IMR-90 (cell line): ENCODE measurements around the gene PTPRN2. TPM values are rescaled to one million over a fixed set of nuclear protein-coding genes. Genes with fewer than 3 reads are reported as not detected.

Experiments
- ATAC-seq: fragments of 200-7000 bp; cut with Tn5 transposase; 2 replicates; pipeline ENCODE4 v1.9.1; 2020; ENCODE audit warnings: low read depth, mild to moderate bottlenecking, moderate library complexity
- BruUV-seq: library from RNA; stranded (reverse); fragments of 400-500 nt; replicated peaks from 2 replicates; lab custom pipeline; 2021; lab: Mats Ljungman, UMichigan
- CTCF ChIA-PET: fragments of 300-600 bp; formaldehyde crosslinking; extraction: SDS; loops from one replicate; lab custom pipeline; 2021; ENCODE audit warnings: antibody characterized with exemption; lab: Yijun Ruan, JAX
- POLR2A ChIA-PET: fragments of 300-600 bp; sonication (Branson Sonifier 250); formaldehyde crosslinking; loops from one replicate; lab custom pipeline; 2022; ENCODE audit warnings: antibody characterized with exemption; ENCODE audit not compliant: unreplicated experiment; lab: Charles Lee
- DNase-seq: peaks from one replicate; pipeline ENCODE4 v3.0.0; 2013
- H2AFZ ChIP-seq: replicated peaks from 2 replicates; pipeline ENCODE3; 2013; ENCODE audit warnings: low read length, mild to moderate bottlenecking; ENCODE audit not compliant: poor library complexity
- H2AK5ac ChIP-seq: 2 replicates; pipeline ENCODE4 v1.6.1; 2013; ENCODE audit warnings: low read depth, low read length, inconsistent platforms
- H2AK9ac ChIP-seq: replicated peaks from 2 replicates; pipeline ENCODE3; 2013; ENCODE audit warnings: mild to moderate bottlenecking, low read depth, low read length, moderate library complexity; ENCODE audit not compliant: poor library complexity
- H2BK120ac ChIP-seq: 2 replicates; pipeline ENCODE4 v1.6.1; 2013; ENCODE audit warnings: low read depth, low read length, inconsistent platforms
- H2BK15ac ChIP-seq: 3 replicates; pipeline ENCODE4 v1.6.1; 2013; ENCODE audit warnings: low read depth, low read length, inconsistent platforms
- H2BK20ac ChIP-seq: 2 replicates; pipeline ENCODE4 v1.6.1; 2013; ENCODE audit warnings: low read depth, mild to moderate bottlenecking, inconsistent platforms, low read length, moderate library complexity
- H2BK5ac ChIP-seq: 2 replicates; pipeline ENCODE4 v1.6.1; 2013; ENCODE audit warnings: mild to moderate bottlenecking, low read depth, low read length, inconsistent platforms; ENCODE audit not compliant: poor library complexity, severe bottlenecking
- H3K14ac ChIP-seq: replicated peaks from 2 replicates; pipeline ENCODE4 v1.6.1; 2013; ENCODE audit warnings: low read depth, low read length, inconsistent platforms
- H3K18ac ChIP-seq: 2 replicates; pipeline ENCODE4 v1.6.1; 2013; ENCODE audit warnings: low read depth, low read length, control low read depth
- H3K23ac ChIP-seq: 2 replicates; pipeline ENCODE4 v1.6.1; 2013; ENCODE audit warnings: low read depth, low read length, inconsistent platforms
- H3K27ac ChIP-seq: 2 replicates; pipeline ENCODE4 v1.5.1; 2013; ENCODE audit warnings: mild to moderate bottlenecking, control low read depth, low read length; ENCODE audit not compliant: insufficient read depth
- H3K27me3 ChIP-seq: 2 replicates; pipeline ENCODE4 v1.6.1; 2013; ENCODE audit warnings: low read length; ENCODE audit not compliant: control insufficient read depth, insufficient read depth
- H3K36me3 ChIP-seq: 2 replicates; pipeline ENCODE4 v1.6.1; 2013; ENCODE audit warnings: low read length, mixed read lengths; ENCODE audit not compliant: control insufficient read depth, insufficient read depth
- H3K4ac ChIP-seq: 2 replicates; pipeline ENCODE4 v1.6.1; 2013; ENCODE audit warnings: low read depth, low read length, inconsistent platforms
- H3K4me1 ChIP-seq: 2 replicates; pipeline ENCODE4 v1.6.1; 2013; ENCODE audit warnings: low read length, mixed read lengths; ENCODE audit not compliant: control insufficient read depth, insufficient read depth
- H3K4me2 ChIP-seq: 2 replicates; pipeline ENCODE4 v1.6.1; 2013; ENCODE audit warnings: low read depth, mild to moderate bottlenecking, control low read depth, low read length, moderate library complexity
- H3K4me3 ChIP-seq: 2 replicates; pipeline ENCODE4 v1.5.1; 2013; ENCODE audit warnings: low read depth, mild to moderate bottlenecking, control low read depth, low read length, moderate library complexity; ENCODE audit not compliant: insufficient read depth
- H3K56ac ChIP-seq: 2 replicates; pipeline ENCODE4 v1.6.1; 2013; ENCODE audit warnings: low read length, inconsistent platforms; ENCODE audit not compliant: insufficient read depth; ENCODE audit errors: extremely low read depth
- H3K79me1 ChIP-seq, 2 experiments: 2 replicates each; pipeline ENCODE4 v1.6.1; 2013; ENCODE audit warnings: low read length in 2 of 2, inconsistent platforms in 1 of 2, low read depth in 1 of 2
- H3K9ac ChIP-seq: 2 replicates; pipeline ENCODE4 v1.6.1; 2013; ENCODE audit warnings: low read depth, low read length, control low read depth
- H3K9me1 ChIP-seq: 2 replicates; pipeline ENCODE4 v1.6.1; 2013; ENCODE audit warnings: low read length, inconsistent platforms; ENCODE audit not compliant: insufficient read depth
- H3K9me3 ChIP-seq: 2 replicates; pipeline ENCODE4 v1.6.1; 2013; ENCODE audit warnings: low read length; ENCODE audit not compliant: control insufficient read depth, insufficient read depth
- H4K20me1 ChIP-seq: 2 replicates; pipeline ENCODE4 v1.6.1; 2013; ENCODE audit warnings: low read length, inconsistent platforms; ENCODE audit not compliant: insufficient read depth
- H4K5ac ChIP-seq: 2 replicates; pipeline ENCODE4 v1.6.1; 2013; ENCODE audit warnings: mild to moderate bottlenecking, low read depth, low read length, control low read depth
- H4K8ac ChIP-seq, 2 experiments: 2 replicates each; pipeline ENCODE4 v1.6.1; 2013; ENCODE audit warnings: low read depth in 2 of 2, low read length in 2 of 2, control low read depth in 1 of 2, inconsistent platforms in 1 of 2
- H4K91ac ChIP-seq: 2 replicates; pipeline ENCODE4 v1.6.1; 2013; ENCODE audit warnings: low read depth, low read length, inconsistent platforms; ENCODE audit not compliant: insufficient read depth
- CEBPB ChIP-seq: IDR thresholded peaks from 2 replicates; pipeline ENCODE4 v1.6.1; 2012; ENCODE audit warnings: low read depth, low read length, improper control_type of control experiment
- CHD1 ChIP-seq: IDR thresholded peaks from 2 replicates; pipeline ENCODE4 v1.6.1; 2012; ENCODE audit warnings: low read depth, low read length, improper control_type of control experiment
- FOS ChIP-seq: fragments of 150-350 bp; IDR thresholded peaks from 2 replicates; pipeline ENCODE4 v1.6.1; 2016; ENCODE audit warnings: low read depth, low read length
- MAZ ChIP-seq: IDR thresholded peaks from 2 replicates; pipeline ENCODE4 v1.6.1; 2012; ENCODE audit warnings: low read depth, mild to moderate bottlenecking, low read length, improper control_type of control experiment, moderate library complexity, borderline replicate concordance
- POLR2A ChIP-seq: IDR thresholded peaks from 2 replicates; pipeline ENCODE4 v1.6.1; 2012; ENCODE audit warnings: mild to moderate bottlenecking, low read depth, low read length
- RAD21 ChIP-seq: IDR thresholded peaks from 2 replicates; pipeline ENCODE4 v1.6.1; 2012; ENCODE audit warnings: low read length, improper control_type of control experiment
- RCOR1 ChIP-seq: IDR thresholded peaks from 2 replicates; pipeline ENCODE4 v1.6.1; 2012; ENCODE audit warnings: mild to moderate bottlenecking, low read length, improper control_type of control experiment; ENCODE audit not compliant: insufficient replicate concordance
- WGBS, 2 experiments: methylation state at CpG; one replicate each; pipeline versions ENCODE4 v1.1.5 to v1.1.7; 2013; ENCODE audit warnings: missing lambda C conversion rate in 2 of 2; ENCODE audit not compliant: insufficient read length in 1 of 2; ENCODE audit errors: extremely low coverage in 2 of 2; 5-methylcytosine and 5-hydroxymethylcytosine counted together
- dilution Hi-C: fragments of 300-500 bp; cut with HindIII; formaldehyde crosslinking; loops from one replicate; pipeline ENCODE4 v1.14.3; 2018; ENCODE audit warnings: low sequenced_read_pairs; ENCODE audit not compliant: unreplicated experiment
- in situ Hi-C: fragments of 300-500 bp; cut with MboI; formaldehyde crosslinking; loops from 3 replicates; pipeline ENCODE4 v1.14.3; 2019; ENCODE audit warnings: low sequenced_read_pairs, inconsistent platforms, mixed read lengths
- intact Hi-C: fragments of 100-400 bp; cut with micrococcal nuclease; formaldehyde crosslinking; loops from 2 replicates; pipeline ENCODE4 v1.10.0; 2022
- polyA plus RNA-seq, 3 experiments: library from polyadenylated mRNA; depleted of rRNA; stranded (reverse); fragments of >200 nt; gene quantifications; 2 replicates each; pipeline ENCODE4 v1.2.3, GENCODE V29; 2012; ENCODE audit warnings: low replicate concordance in 1 of 3
- total RNA-seq: library from RNA; depleted of rRNA; stranded (reverse); fragments of >200 nt; gene quantifications from 2 replicates; pipeline ENCODE4 v1.2.3, GENCODE V29; 2012
- TF ChIP-seq, protein P1 (sequence below): conservative IDR thresholded peaks from 2 replicates; pipeline ENCODE4 v1.5.1; 2012; ENCODE audit warnings: mild to moderate bottlenecking, low read depth, low read length, improper control_type of control experiment
- TF ChIP-seq, protein P2 (sequence below): fragments of 150-350 bp; IDR thresholded peaks from 2 replicates; pipeline ENCODE4 v1.6.1; 2017; ENCODE audit warnings: mild to moderate bottlenecking, antibody characterized with exemption, low read length, low read depth

PTPRN2 gene
- total and polyA plus RNA-seq, 2 of the 4 experiments (the other 2 are of a cell fraction): 0.03 TPM; not detected in 1

DNA sequence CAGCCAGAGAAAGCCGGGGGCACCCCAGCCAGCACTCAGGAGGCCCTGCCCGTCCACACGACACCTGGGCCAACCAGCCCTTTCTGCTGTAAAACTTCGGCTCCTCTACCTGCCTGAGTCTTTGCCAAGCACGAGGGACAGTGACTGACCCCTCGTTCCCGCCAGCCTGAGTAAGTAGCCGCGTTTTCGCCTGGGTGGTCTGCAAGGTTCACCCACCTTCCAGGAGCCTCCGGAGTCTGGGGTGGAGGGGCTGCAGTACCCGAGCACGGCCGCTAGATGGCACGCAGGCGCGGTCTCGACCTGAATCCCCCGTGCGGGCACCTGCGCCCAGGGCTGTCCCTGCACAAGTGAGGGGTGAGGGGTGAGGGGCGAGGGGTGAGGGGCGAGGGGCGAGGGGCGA lies 192.7 kb downstream of the PTPRN2 start:
- Histone ChIP-seq H3K9ac (no peak overlapping the region), H2BK20ac (no peak overlapping the region), H3K4me3 (no peak overlapping the region), H3K36me3 (no peaks in the 10 kb centered on the region), H3K27ac (no peak overlapping the region), H3K9me1 (no peaks in the 10 kb centered on the region), H4K5ac (no peak overlapping the region), H2BK5ac (no peak overlapping the region), H4K8ac (no peak overlapping the region), H3K14ac (no peak overlapping the region), H3K9me3 (peaks cover 45% of the 10 kb centered on the region), H2AFZ (no peak overlapping the region), H3K56ac (no peak overlapping the region), H2AK5ac (no peak overlapping the region), H3K18ac (no peak overlapping the region), H2BK120ac (no peak overlapping the region), H2AK9ac (no peak overlapping the region), H3K4ac (no peak overlapping the region), H2BK15ac (no peak overlapping the region), H4K91ac (no peak overlapping the region), H3K79me1 (no peaks in the 10 kb centered on the region), H3K27me3 (no peaks in the 10 kb centered on the region), H3K4me1 (no peaks in the 10 kb centered on the region), H3K23ac (no peak overlapping the region), H4K20me1 (no peaks in the 10 kb centered on the region), H3K4me2 (no peak overlapping the region)
- CTCF ChIA-PET: no interaction called here
- intact Hi-C loops (no loop called here), in situ Hi-C loops (no loop called here), dilution Hi-C loops (no loop called here)
- ATAC-seq (no peak), DNase-seq (no peak)
- 65% methylated on average over 4 of the region's 25 CpGs; no CpG with 5 or more reads in 1 of the 2 experiments for WGBS, 2 experiments
- POLR2A ChIA-PET: no interaction called here
- TF ChIP-seq FOS: no peak
- TF ChIP-seq, protein P1, sequence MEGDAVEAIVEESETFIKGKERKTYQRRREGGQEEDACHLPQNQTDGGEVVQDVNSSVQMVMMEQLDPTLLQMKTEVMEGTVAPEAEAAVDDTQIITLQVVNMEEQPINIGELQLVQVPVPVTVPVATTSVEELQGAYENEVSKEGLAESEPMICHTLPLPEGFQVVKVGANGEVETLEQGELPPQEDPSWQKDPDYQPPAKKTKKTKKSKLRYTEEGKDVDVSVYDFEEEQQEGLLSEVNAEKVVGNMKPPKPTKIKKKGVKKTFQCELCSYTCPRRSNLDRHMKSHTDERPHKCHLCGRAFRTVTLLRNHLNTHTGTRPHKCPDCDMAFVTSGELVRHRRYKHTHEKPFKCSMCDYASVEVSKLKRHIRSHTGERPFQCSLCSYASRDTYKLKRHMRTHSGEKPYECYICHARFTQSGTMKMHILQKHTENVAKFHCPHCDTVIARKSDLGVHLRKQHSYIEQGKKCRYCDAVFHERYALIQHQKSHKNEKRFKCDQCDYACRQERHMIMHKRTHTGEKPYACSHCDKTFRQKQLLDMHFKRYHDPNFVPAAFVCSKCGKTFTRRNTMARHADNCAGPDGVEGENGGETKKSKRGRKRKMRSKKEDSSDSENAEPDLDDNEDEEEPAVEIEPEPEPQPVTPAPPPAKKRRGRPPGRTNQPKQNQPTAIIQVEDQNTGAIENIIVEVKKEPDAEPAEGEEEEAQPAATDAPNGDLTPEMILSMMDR: no peak
- TF ChIP-seq, protein P2, sequence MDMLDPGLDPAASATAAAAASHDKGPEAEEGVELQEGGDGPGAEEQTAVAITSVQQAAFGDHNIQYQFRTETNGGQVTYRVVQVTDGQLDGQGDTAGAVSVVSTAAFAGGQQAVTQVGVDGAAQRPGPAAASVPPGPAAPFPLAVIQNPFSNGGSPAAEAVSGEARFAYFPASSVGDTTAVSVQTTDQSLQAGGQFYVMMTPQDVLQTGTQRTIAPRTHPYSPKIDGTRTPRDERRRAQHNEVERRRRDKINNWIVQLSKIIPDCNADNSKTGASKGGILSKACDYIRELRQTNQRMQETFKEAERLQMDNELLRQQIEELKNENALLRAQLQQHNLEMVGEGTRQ: no peak
- no peak for TF ChIP-seq POLR2A
- TF ChIP-seq CHD1: no peak
- no peak for TF ChIP-seq RCOR1
- TF ChIP-seq RAD21: no peak
- TF ChIP-seq CEBPB: no peak
- no peak for TF ChIP-seq MAZ
- no TSS peak for BruUV-seq
